Effector memory CD4-positive, alpha-beta T cell (primary cell): ENCODE results near the gene ST6GAL1.
"Not testable (repeated sequence)": the region's sequence is repeated elsewhere in the genome, so short reads cannot be mapped to it uniquely, and the experiment has no call there.

Source experiments
- DNase-seq, 3 donors: peaks; one replicate each; pipeline ENCODE4 v3.0.0-alpha.2; 2020
- H3K27ac ChIP-seq: 2 replicates; pipeline ENCODE4 v1.7.0; 2013; ENCODE audit warnings: mild to moderate bottlenecking, low read length, moderate library complexity; ENCODE audit not compliant: insufficient read depth, poor library complexity, severe bottlenecking
- H3K27me3 ChIP-seq: replicated peaks from 2 replicates; pipeline ENCODE4 v1.7.0; 2013; ENCODE audit warnings: mild to moderate bottlenecking, low read length; ENCODE audit not compliant: insufficient read depth, control insufficient read depth, poor library complexity, severe bottlenecking
- H3K36me3 ChIP-seq: 2 replicates; pipeline ENCODE4 v1.7.0; 2013; ENCODE audit warnings: mild to moderate bottlenecking, low read length, moderate library complexity; ENCODE audit not compliant: control insufficient read depth, insufficient read depth
- H3K4me1 ChIP-seq: 2 replicates; pipeline ENCODE4 v1.7.0; 2013; ENCODE audit warnings: low read length, mild to moderate bottlenecking; ENCODE audit not compliant: control insufficient read depth, insufficient read depth, poor library complexity, severe bottlenecking
- H3K4me3 ChIP-seq: 2 replicates; pipeline ENCODE4 v1.7.0; 2013; ENCODE audit warnings: low read length, low read depth, mild to moderate bottlenecking; ENCODE audit not compliant: insufficient read depth, poor library complexity, severe bottlenecking
- H3K9me3 ChIP-seq: 2 replicates; pipeline ENCODE4 v1.7.0; 2013; ENCODE audit warnings: mild to moderate bottlenecking, low read length, moderate library complexity; ENCODE audit not compliant: control insufficient read depth

The ST6GAL1 gene

GRCh38 chr3:187042874-187043458, 112.6 kb downstream of the ST6GAL1 start:
- Histone ChIP-seq H3K27me3 (no peaks in the 10 kb centered on the region), H3K27ac (peak overlapping the region; percentile 72), H3K9me3 (no peaks in the 10 kb centered on the region), H3K4me3 (no peak overlapping the region), H3K4me1 (peaks cover 61% of the 10 kb centered on the region), H3K36me3 (peaks cover 48% of the 10 kb centered on the region)
- DNase-seq, result no peak

GRCh38 chr3:187044206-187044605, 113.9 kb downstream of the ST6GAL1 start:
- H3K27ac ChIP-seq, result no peak overlapping the region
- H3K27me3 ChIP-seq, result no peaks in the 10 kb centered on the region
- DNase-seq, result no peak
- peaks cover 53% of the 10 kb centered on the region for H3K4me1 ChIP-seq
- H3K9me3 ChIP-seq, result no peaks in the 10 kb centered on the region
- H3K4me3 ChIP-seq, result no peak overlapping the region
- H3K36me3 ChIP-seq, result peaks cover 48% of the 10 kb centered on the region

- H3K36me3 ChIP-seq, result peaks cover 46% of the 10 kb centered on the region
- no peaks in the 10 kb centered on the region for H3K9me3 ChIP-seq
- H3K27me3 ChIP-seq, result no peaks in the 10 kb centered on the region
- DNase-seq, result no peak
- no peak overlapping the region for H3K27ac ChIP-seq
- peaks cover 49% of the 10 kb centered on the region for H3K4me1 ChIP-seq
- H3K4me3 ChIP-seq, result no peak overlapping the region
Measured at GRCh38 chr3:187044867-187045552, 114.7 kb downstream of the ST6GAL1 start.

- no peak for DNase-seq
- Histone ChIP-seq H3K9me3 (no peaks in the 10 kb centered on the region), H3K4me1 (peaks cover 45% of the 10 kb centered on the region), H3K27ac (no peak overlapping the region), H3K36me3 (peaks cover 46% of the 10 kb centered on the region), H3K27me3 (no peaks in the 10 kb centered on the region), H3K4me3 (no peak overlapping the region)
Measured at GRCh38 chr3:187046033-187046432, 115.7 kb downstream of the ST6GAL1 start.

- no peak for DNase-seq
- Histone ChIP-seq H3K9me3 (no peaks in the 10 kb centered on the region), H3K27ac (no peak overlapping the region), H3K27me3 (no peaks in the 10 kb centered on the region), H3K4me3 (no peak overlapping the region), H3K4me1 (peaks cover 11% of the 10 kb centered on the region), H3K36me3 (peaks cover 42% of the 10 kb centered on the region)
Measured at GRCh38 chr3:187049462-187050101, 119.3 kb downstream of the ST6GAL1 start.

GRCh38 chr3:187051066-187051465, 120.7 kb downstream of the ST6GAL1 start:
- no peak for DNase-seq
- no peak overlapping the region for H3K27ac ChIP-seq
- H3K4me1 ChIP-seq, result peaks cover 11% of the 10 kb centered on the region
- peaks cover 35% of the 10 kb centered on the region for H3K36me3 ChIP-seq
- no peaks in the 10 kb centered on the region for H3K9me3 ChIP-seq
- H3K27me3 ChIP-seq, result no peaks in the 10 kb centered on the region
- H3K4me3 ChIP-seq, result no peak overlapping the region

DNA sequence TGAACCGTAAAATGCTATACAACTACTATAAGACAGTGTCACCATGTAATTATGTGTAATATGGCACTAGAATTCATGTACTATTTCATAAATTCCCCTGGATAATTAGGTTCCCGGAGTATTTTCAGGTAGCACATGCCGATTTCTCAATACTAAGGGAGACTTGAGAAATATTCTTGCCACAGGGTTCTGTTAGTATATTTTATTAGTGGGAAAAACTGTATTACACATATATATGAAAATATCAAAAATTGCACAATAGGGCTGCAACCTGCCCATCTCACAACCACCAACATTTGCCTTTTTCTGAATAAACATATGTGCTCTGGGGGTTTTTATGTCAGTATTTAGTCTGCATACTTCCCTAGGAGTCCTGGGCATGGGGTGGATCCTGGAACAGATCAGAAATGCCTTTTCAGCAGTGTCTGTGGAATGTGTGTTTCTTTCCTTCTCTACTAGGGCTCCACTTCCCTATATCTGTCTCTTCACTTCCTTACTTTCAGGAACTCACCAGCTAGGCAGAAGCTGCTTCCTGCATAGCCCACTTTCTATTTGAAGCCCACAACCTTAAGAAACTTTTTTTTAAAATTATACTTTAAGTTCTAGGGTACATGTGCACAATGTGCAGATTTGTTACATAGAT, 121.5 kb downstream of the ST6GAL1 start:
- no peak overlapping the region for H3K27ac ChIP-seq
- no peaks in the 10 kb centered on the region for H3K27me3 ChIP-seq
- peaks cover 11% of the 10 kb centered on the region for H3K4me1 ChIP-seq
- H3K9me3 ChIP-seq, result no peaks in the 10 kb centered on the region
- H3K4me3 ChIP-seq, result no peak overlapping the region
- peaks cover 38% of the 10 kb centered on the region for H3K36me3 ChIP-seq
- DNase-seq, result no peak

- not testable (repeated sequence) for DNase-seq, H3K9me3 ChIP-seq, H3K27ac ChIP-seq, H3K27me3 ChIP-seq, H3K4me3 ChIP-seq
- peaks cover 11% of the 10 kb centered on the region for H3K4me1 ChIP-seq
- H3K36me3 ChIP-seq, result peaks cover 43% of the 10 kb centered on the region
Measured at GRCh38 chr3:187052427-187052826, 122.1 kb downstream of the ST6GAL1 start.

DNA sequence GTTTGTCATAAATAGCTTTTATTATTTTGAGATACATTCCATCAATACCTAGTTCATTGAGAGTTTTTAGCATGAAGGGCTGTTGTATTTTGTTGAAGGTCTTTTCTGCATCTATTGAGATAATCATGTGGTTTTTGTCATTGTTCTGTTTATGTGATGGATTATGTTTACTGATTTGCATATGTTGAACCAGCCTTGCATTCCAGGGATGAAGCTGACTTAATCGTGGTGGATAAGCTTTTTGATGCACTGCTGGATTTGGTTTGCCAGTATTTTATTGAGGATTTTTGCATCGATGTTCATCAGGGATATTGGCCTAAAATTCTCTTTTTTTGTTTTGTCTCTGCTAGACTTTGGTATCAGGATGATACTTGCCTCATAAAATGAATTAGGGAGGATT, 124.1 kb downstream of the ST6GAL1 start:
- not testable (repeated sequence) for DNase-seq, H3K9me3 ChIP-seq
- peaks cover 52% of the 10 kb centered on the region for H3K36me3 ChIP-seq

DNA sequence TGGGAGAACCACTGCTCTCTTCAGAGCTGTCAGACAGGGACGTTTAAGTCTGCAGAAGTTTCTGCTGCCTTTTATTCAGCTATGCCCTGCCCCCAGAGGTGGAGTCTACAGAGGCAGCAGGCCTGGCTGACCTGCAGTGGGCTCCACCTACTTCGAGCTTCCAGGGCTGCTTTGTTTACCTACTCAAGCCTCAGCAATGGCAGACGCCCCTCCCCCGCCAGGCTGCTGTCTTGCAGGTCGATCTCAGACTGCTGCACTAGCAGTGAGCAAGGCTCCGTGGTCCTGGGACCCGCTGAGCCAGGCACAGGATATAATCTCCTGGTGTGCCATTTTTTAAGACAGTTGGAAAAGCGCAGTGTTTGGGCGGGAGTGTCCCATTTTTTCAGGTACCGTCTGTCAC, 127.5 kb downstream of the ST6GAL1 start:
- DNase-seq, H3K4me3 ChIP-seq, H3K27ac ChIP-seq, H3K9me3 ChIP-seq, H3K27me3 ChIP-seq, H3K4me1 ChIP-seq: not testable (repeated sequence)
- peaks cover 48% of the 10 kb centered on the region for H3K36me3 ChIP-seq

More for the DNA sequence above, 124.1 kb downstream of the ST6GAL1 start:
- not testable (repeated sequence) for H3K27me3 ChIP-seq, H3K27ac ChIP-seq, H3K4me1 ChIP-seq, H3K4me3 ChIP-seq
